Right atrium auricular region (tissue), 2 donors: ENCODE data around the gene HAT1. TPM values are rescaled to one million over a fixed set of nuclear protein-coding genes. Genes with fewer than 3 reads are reported as not detected.

Source experiments
- DNase-seq: peaks from one replicate; pipeline ENCODE4 v3.0.0-alpha.2; 2019; ENCODE audit warnings: low spot score
- H3K27ac ChIP-seq, 2 donors: fragments of 200-600 bp; sonication (generic); 1 replicate in 1 of 2; 2 replicates in 1 of 2; pipeline ENCODE4 v1.5.1; 2016 to 2019
- H3K27me3 ChIP-seq, 2 donors: fragments of 200-600 bp; sonication (generic); one replicate each; pipeline versions ENCODE4 v1.5.1 to v1.6.0; 2017 to 2019
- H3K36me3 ChIP-seq: fragments of 200-600 bp; sonication (generic); one replicate; pipeline ENCODE4 v1.5.1; 2016
- H3K4me1 ChIP-seq, 2 donors: fragments of 200-600 bp; sonication (generic); one replicate each; pipeline versions ENCODE4 v1.5.1 to v1.6.0; 2017 to 2019
- H3K4me3 ChIP-seq, 2 donors: fragments of 200-600 bp; sonication (generic); 1 replicate in 1 of 2; 2 replicates in 1 of 2; pipeline ENCODE4 v1.5.1; 2017 to 2019; ENCODE audit warnings: mild to moderate bottlenecking in 1 of 2, moderate library complexity in 1 of 2
- H3K9me3 ChIP-seq, 2 donors: fragments of 200-600 bp; sonication (generic); one replicate each; pipeline ENCODE4 v1.5.1; 2019
- CTCF ChIP-seq, 2 donors: fragments of 200-600 bp; sonication (generic); IDR thresholded peaks; one replicate each; pipeline ENCODE4 v1.5.1; 2019; ENCODE audit warnings: antibody characterized with exemption in 2 of 2
- total RNA-seq, 2 donors: library from RNA; depleted of rRNA; stranded (reverse); fragments of >200 nt; gene quantifications; one replicate each; pipeline ENCODE4 v1.1.0, GENCODE V29; 2016

HAT1 gene
- total RNA-seq, 2 donors from 2014 or later = 22.8 to 25.8 TPM

DNA sequence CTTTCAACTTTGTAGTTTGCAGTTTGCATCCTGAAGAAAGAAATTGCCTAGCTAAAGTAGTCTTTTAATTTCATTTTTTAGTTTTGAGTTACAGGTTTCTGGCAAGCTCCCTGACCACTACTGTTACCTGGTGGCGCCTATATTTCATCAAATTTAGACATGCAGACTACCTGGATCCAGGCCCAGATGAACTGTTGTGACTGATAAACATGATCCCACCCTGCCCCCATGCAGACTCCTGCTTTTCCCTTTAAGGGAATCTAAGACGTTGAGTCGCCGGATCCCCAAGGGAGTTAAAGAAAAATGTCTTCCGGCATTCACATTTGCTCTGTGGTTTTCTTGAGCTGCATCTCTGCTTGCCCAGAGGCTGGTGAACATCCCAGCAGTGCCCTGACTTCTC is 99.7 kb downstream of the HAT1 start:
- DNase-seq = no peak

GRCh38 chr2:172031536-172031935 is 109.3 kb downstream of the HAT1 start:
- Histone ChIP-seq H3K36me3 (no peaks in the 10 kb centered on the region), H3K9me3 (no peaks in the 10 kb centered on the region), H3K4me3 (no peak overlapping the region), H3K4me1 (no peaks in the 10 kb centered on the region), H3K27me3 (no peaks in the 10 kb centered on the region), H3K27ac (no peak overlapping the region)
- DNase-seq = no peak
- no peak for TF ChIP-seq CTCF (IDR thresholded peaks at IDR 0.05)

More for the DNA sequence above, 99.7 kb downstream of the HAT1 start:
- H3K27ac ChIP-seq = no peak overlapping the region
- H3K9me3 ChIP-seq = no peaks in the 10 kb centered on the region
- no peaks in the 10 kb centered on the region for H3K27me3 ChIP-seq
- no peak overlapping the region for H3K4me3 ChIP-seq
- H3K36me3 ChIP-seq = no peaks in the 10 kb centered on the region
- peaks cover 0 to 4% of the 10 kb centered on the region in 2 donors for H3K4me1 ChIP-seq
- TF ChIP-seq CTCF (IDR thresholded peaks at IDR 0.05) = no peak

Other genes with a start within 250 kb of the HAT1 start
- 10 to 100 TPM; 54.8 to 67.8 TPM for gene DYNC1I2, start 235.0 kb upstream of the HAT1 start, total RNA-seq
- 100 to 1,000 TPM in 1 of 2 donors, 10 to 100 TPM in 1; 75.0 to 106 TPM for gene SLC25A12, start 28.2 kb upstream of the HAT1 start, total RNA-seq
- 1 to 10 TPM; 2.3 to 4.7 TPM for gene METAP1D, start 77.5 kb downstream of the HAT1 start, total RNA-seq
- not detected for gene DLX1, start 163.0 kb downstream of the HAT1 start, total RNA-seq
- gene DLX2, start 180.4 kb downstream of the HAT1 start, total RNA-seq = not detected